Adipocyte (in vitro differentiated cells): Measurements from ENCODE around the gene RPAP3.

Experiments
- DNase-seq: peaks from one replicate; pipeline ENCODE4 v3.0.0-alpha.2; 2015; ENCODE audit warnings: low read depth
- H3K27me3 ChIP-seq: replicated peaks from 2 replicates; pipeline ENCODE4 v1.7.0; 2013; ENCODE audit warnings: mild to moderate bottlenecking, low read length, moderate library complexity; ENCODE audit not compliant: control insufficient read depth, insufficient read depth
- H3K36me3 ChIP-seq: 2 replicates; pipeline ENCODE4 v1.7.0; 2013; ENCODE audit warnings: low read length, mild to moderate bottlenecking, moderate library complexity; ENCODE audit not compliant: control insufficient read depth, insufficient read depth, severe bottlenecking
- H3K4me1 ChIP-seq: 2 replicates; pipeline ENCODE4 v1.7.0; 2013; ENCODE audit warnings: mild to moderate bottlenecking, low read length, moderate library complexity; ENCODE audit not compliant: control insufficient read depth, insufficient read depth
- H3K4me3 ChIP-seq: 2 replicates; pipeline ENCODE4 v1.7.0; 2013; ENCODE audit warnings: mild to moderate bottlenecking, low read length, moderate library complexity
- H3K9ac ChIP-seq: 2 replicates; pipeline ENCODE4 v1.7.0; 2013; ENCODE audit warnings: mild to moderate bottlenecking, low read length, moderate library complexity
- H3K9me3 ChIP-seq: 2 replicates; pipeline ENCODE4 v1.7.0; 2013; ENCODE audit warnings: mild to moderate bottlenecking, low read length, moderate library complexity; ENCODE audit not compliant: control insufficient read depth

RPAP3 gene

DNA sequence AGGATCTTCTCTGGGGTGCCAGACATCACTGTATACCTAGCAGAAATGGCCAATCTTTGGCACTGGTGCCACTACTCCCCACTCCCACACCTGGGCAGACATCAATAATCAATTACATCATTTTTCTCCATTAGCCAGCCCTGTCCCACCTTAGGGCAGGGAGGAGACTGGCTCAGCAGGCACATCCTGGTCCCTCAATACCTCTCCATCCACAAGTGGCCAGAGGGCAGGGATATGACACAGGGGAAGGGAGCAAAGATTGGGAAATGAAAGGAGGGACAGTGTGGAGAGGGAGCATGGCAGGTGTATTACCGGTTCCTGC lies 42.6 kb upstream of the RPAP3 start:
- Histone ChIP-seq H3K36me3 (no peaks in the 10 kb centered on the region), H3K9me3 (no peaks in the 10 kb centered on the region), H3K4me3 (no peak overlapping the region), H3K9ac (no peak overlapping the region), H3K27me3 (peaks cover 18% of the 10 kb centered on the region), H3K4me1 (peaks cover 8% of the 10 kb centered on the region)
- DNase-seq: no peak

GRCh38 chr12:47747596-47748506 lies 42.0 kb upstream of the RPAP3 start:
- no peaks in the 10 kb centered on the region for H3K36me3 ChIP-seq
- DNase-seq: no peak
- peaks cover 18% of the 10 kb centered on the region for H3K27me3 ChIP-seq
- peaks cover 2% of the 10 kb centered on the region for H3K4me1 ChIP-seq
- H3K9ac ChIP-seq: no peak overlapping the region
- H3K9me3 ChIP-seq: no peaks in the 10 kb centered on the region
- H3K4me3 ChIP-seq: no peak overlapping the region

DNA sequence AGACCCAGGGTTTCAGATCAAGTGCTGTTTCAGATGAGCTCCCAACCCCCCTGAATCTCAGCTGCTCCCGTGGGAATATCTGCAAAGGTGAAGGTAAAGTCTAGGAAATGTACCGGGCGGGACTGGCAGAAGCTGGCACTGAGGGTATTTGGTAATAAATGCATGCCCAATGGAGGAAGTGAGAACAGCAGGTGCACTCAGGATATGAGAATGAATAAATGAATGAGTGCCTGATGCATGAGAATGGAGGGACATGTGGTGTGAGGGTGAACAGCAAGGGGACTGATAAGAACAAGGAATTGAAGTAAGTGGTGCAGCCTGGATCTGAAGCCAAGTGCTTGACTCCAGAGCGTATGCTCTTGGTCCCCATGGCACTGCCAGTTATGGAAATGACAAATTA lies 41.3 kb upstream of the RPAP3 start:
- DNase-seq: no peak
- peaks cover 22% of the 10 kb centered on the region for H3K27me3 ChIP-seq
- no peaks in the 10 kb centered on the region for H3K36me3 ChIP-seq
- no peaks in the 10 kb centered on the region for H3K4me1 ChIP-seq
- no peaks in the 10 kb centered on the region for H3K9me3 ChIP-seq
- no peak overlapping the region for H3K4me3 ChIP-seq
- no peak overlapping the region for H3K9ac ChIP-seq

DNA sequence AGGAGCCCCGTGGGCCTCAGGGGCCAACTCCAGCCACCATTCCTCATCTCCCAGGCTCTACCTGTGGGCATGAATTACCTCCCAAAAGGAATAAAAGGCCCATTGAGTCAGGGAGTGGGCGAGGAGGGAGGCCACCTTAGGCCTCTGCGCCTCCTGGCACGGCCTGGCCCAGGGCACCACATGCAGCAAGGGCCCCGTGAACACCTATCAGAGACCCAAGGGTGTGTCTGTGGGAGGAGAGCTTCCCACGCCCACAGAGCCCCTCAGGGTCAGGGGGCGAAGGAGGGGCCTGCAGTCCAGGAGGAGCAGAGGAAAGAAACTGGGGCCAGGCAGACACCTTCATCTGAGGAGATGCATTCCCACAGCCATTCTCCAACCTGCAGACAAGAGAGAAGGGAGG lies 40.7 kb upstream of the RPAP3 start:
- H3K27me3 ChIP-seq: peaks cover 22% of the 10 kb centered on the region
- no peak for DNase-seq
- no peak overlapping the region for H3K9ac ChIP-seq
- H3K36me3 ChIP-seq: no peaks in the 10 kb centered on the region
- H3K4me1 ChIP-seq: no peaks in the 10 kb centered on the region
- no peak overlapping the region for H3K4me3 ChIP-seq
- no peaks in the 10 kb centered on the region for H3K9me3 ChIP-seq

DNA sequence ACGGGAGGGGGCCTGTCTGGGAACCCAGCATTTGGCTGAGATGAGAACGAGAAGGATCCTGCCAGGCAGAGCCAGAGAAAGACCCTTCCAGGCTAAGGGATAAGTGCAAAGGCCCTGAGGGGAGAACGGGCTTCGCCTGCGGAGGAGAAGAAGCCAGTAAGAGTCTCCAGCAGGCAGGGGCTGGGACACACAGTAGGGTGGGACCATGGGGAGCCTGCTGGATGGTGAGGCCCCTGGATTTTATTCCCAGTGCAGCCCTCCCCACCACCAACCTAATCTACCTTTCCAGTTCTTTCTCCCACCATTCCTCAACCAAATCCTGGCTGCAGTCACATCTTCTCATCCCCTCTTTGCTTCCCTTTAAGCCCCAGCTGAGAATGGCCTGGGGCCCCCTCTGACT lies 40.2 kb upstream of the RPAP3 start:
- Histone ChIP-seq H3K9ac (no peak overlapping the region), H3K4me3 (no peak overlapping the region), H3K9me3 (no peaks in the 10 kb centered on the region), H3K4me1 (no peaks in the 10 kb centered on the region), H3K36me3 (no peaks in the 10 kb centered on the region), H3K27me3 (peaks cover 22% of the 10 kb centered on the region)
- DNase-seq: no peak

GRCh38 chr12:47745485-47746041 lies 39.7 kb upstream of the RPAP3 start:
- DNase-seq: no peak
- no peaks in the 10 kb centered on the region for H3K36me3 ChIP-seq
- no peak overlapping the region for H3K9ac ChIP-seq
- no peak overlapping the region for H3K4me3 ChIP-seq
- no peaks in the 10 kb centered on the region for H3K4me1 ChIP-seq
- H3K9me3 ChIP-seq: no peaks in the 10 kb centered on the region
- peaks cover 22% of the 10 kb centered on the region for H3K27me3 ChIP-seq

- Histone ChIP-seq H3K27me3 (peaks cover 22% of the 10 kb centered on the region), H3K4me1 (no peaks in the 10 kb centered on the region), H3K36me3 (no peaks in the 10 kb centered on the region), H3K4me3 (no peak overlapping the region), H3K9ac (no peak overlapping the region), H3K9me3 (no peaks in the 10 kb centered on the region)
- no peak for DNase-seq
These were observed 39.1 kb upstream of the RPAP3 start for GRCh38 chr12:47744778-47745436.

- no peak for DNase-seq
- Histone ChIP-seq H3K36me3 (no peaks in the 10 kb centered on the region), H3K27me3 (peaks cover 22% of the 10 kb centered on the region), H3K4me1 (no peaks in the 10 kb centered on the region), H3K4me3 (no peak overlapping the region), H3K9me3 (no peaks in the 10 kb centered on the region), H3K9ac (no peak overlapping the region)
These were observed 38.3 kb upstream of the RPAP3 start for GRCh38 chr12:47744005-47744651.

- Histone ChIP-seq H3K36me3 (no peaks in the 10 kb centered on the region), H3K9me3 (no peaks in the 10 kb centered on the region), H3K27me3 (peaks cover 22% of the 10 kb centered on the region), H3K4me3 (no peak overlapping the region), H3K4me1 (no peaks in the 10 kb centered on the region), H3K9ac (no peak overlapping the region)
- DNase-seq: no peak
These were observed 37.6 kb upstream of the RPAP3 start for GRCh38 chr12:47743311-47743860.

DNA sequence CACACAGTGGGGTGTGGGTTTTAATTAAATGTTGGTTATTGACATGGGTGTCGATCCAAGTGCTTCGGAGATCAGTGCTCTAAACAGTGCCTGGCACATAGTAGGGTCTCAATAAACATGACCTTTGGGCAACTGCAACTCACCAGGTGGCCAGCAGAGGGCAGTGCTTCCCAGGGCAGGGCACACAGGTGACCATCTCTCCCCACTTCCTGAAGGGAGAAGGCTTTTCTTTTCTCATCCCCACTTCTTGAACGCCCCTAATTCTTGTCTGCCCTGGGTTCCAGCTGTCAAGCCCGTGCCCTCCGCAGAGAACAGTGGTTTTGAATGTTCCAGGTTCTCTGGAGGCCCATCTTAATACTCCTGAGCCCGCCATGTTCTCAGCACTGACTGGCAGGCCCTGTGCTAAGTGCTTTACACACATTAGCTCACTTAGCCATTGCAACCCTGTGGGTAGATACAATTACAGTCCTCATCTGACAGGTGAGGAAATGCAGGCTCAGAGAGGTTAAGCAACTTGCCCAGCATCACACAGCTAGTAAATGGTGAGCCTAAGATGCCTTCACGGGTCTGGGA lies 36.5 kb upstream of the RPAP3 start:
- DNase-seq: peak; percentile 66
- Histone ChIP-seq H3K9ac (no peak overlapping the region), H3K27me3 (peaks cover 22% of the 10 kb centered on the region), H3K4me1 (peaks cover 5% of the 10 kb centered on the region), H3K4me3 (no peak overlapping the region), H3K9me3 (no peaks in the 10 kb centered on the region), H3K36me3 (no peaks in the 10 kb centered on the region)

GRCh38 chr12:47741340-47741703 lies 35.5 kb upstream of the RPAP3 start:
- peaks cover 15% of the 10 kb centered on the region for H3K4me1 ChIP-seq
- H3K36me3 ChIP-seq: no peaks in the 10 kb centered on the region
- peaks cover 22% of the 10 kb centered on the region for H3K27me3 ChIP-seq
- peak; percentile 35 for DNase-seq
- H3K9ac ChIP-seq: no peak overlapping the region
- no peak overlapping the region for H3K4me3 ChIP-seq
- no peaks in the 10 kb centered on the region for H3K9me3 ChIP-seq
